Inflammatory macrophage treated with lipopolysaccharide for 4 hours (primary cell): ENCODE measurements around the gene HMGN1.

Experiments used
- DNase-seq: peaks from one replicate; pipeline ENCODE4 v3.0.0-alpha.2; 2020

HMGN1 gene

GRCh38 chr21:39326607-39327307 lies 22.1 kb downstream of the HMGN1 start:
- DNase-seq: no peak

- no peak for DNase-seq
These were observed 23.4 kb downstream of the HMGN1 start for GRCh38 chr21:39325458-39325857.

- no peak for DNase-seq
These were observed 27.5 kb downstream of the HMGN1 start for GRCh38 chr21:39321424-39321823.

- no peak for DNase-seq
These were observed 29.0 kb downstream of the HMGN1 start for GRCh38 chr21:39319814-39320332.

GRCh38 chr21:39319251-39319756 lies 29.6 kb downstream of the HMGN1 start:
- no peak for DNase-seq

- DNase-seq: no peak
These were observed 30.6 kb downstream of the HMGN1 start for GRCh38 chr21:39318091-39318959.

GRCh38 chr21:39317134-39318090 lies 31.5 kb downstream of the HMGN1 start:
- peak; percentile 95 for DNase-seq

- no peak for DNase-seq
These were observed 32.2 kb downstream of the HMGN1 start for GRCh38 chr21:39316729-39317128.

- peak; percentile 52 for DNase-seq
These were observed 33.1 kb downstream of the HMGN1 start for GRCh38 chr21:39315603-39316445.

- peak; percentile 16 for DNase-seq
These were observed 34.5 kb downstream of the HMGN1 start for GRCh38 chr21:39314143-39315027.

- DNase-seq: peak; percentile 82
These were observed 35.2 kb downstream of the HMGN1 start, which contains the start of gene BRWD1 for GRCh38 chr21:39313571-39314142. TSS of gene BRWD1 (minus strand) at chr21:39313632. CDS start at chr21:39313491, 141 bp downstream.

GRCh38 chr21:39313042-39313570 lies 35.8 kb downstream of the HMGN1 start:
- DNase-seq: no peak

- DNase-seq: peak; percentile 88
These were observed 36.5 kb downstream of the HMGN1 start for GRCh38 chr21:39312112-39313041.

GRCh38 chr21:39311164-39311563 lies 37.7 kb downstream of the HMGN1 start:
- no peak for DNase-seq

- no peak for DNase-seq
These were observed 41.4 kb downstream of the HMGN1 start for GRCh38 chr21:39307466-39307865.

GRCh38 chr21:39300587-39300986 lies 48.3 kb downstream of the HMGN1 start:
- DNase-seq: no peak

- DNase-seq: no peak
These were observed 52.0 kb downstream of the HMGN1 start for GRCh38 chr21:39296891-39297290.
